PFSK-1 (cell line): ENCODE measurements around the gene TFF2.

Experiments
- POLR2AphosphoS5 ChIP-seq: IDR thresholded peaks from 2 replicates; pipeline ENCODE4 v1.6.1; 2012; ENCODE audit warnings: low read depth, mild to moderate bottlenecking, control low read depth, low read length, moderate library complexity
- TF ChIP-seq, protein P1 (sequence below), 2 experiments: IDR thresholded peaks; 2 replicates each; pipeline versions ENCODE4 v1.6.1 to v1.8.0; 2011 to 2012; ENCODE audit warnings: low read depth in 2 of 2, low read length in 2 of 2, control low read depth in 1 of 2, inconsistent platforms in 1 of 2, mild to moderate bottlenecking in 1 of 2, moderate library complexity in 1 of 2; ENCODE audit not compliant: insufficient read depth in 1 of 2

DNA sequence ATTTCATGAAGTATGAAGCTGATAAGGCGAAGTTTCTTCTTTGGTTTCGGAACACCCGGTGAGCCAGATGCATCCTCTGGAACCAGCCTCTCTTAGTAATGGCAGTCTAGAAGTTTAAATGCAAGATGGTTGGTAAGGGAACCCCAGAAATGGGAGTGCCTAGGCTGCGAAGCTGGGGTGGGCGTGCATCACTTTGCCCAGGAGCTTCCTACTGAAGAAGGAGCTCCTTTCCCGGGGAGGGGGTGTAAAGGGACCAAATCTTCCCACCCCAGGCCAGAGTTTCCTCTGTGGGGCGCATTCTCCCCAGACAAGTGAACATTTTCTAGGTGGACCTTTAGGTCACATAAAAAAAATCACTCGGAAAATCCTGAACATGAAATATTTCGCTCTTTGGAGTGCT lies 4.4 kb downstream of the TFF2 start:
- TF ChIP-seq POLR2AphosphoS5, result no peak
- TF ChIP-seq, protein P1, sequence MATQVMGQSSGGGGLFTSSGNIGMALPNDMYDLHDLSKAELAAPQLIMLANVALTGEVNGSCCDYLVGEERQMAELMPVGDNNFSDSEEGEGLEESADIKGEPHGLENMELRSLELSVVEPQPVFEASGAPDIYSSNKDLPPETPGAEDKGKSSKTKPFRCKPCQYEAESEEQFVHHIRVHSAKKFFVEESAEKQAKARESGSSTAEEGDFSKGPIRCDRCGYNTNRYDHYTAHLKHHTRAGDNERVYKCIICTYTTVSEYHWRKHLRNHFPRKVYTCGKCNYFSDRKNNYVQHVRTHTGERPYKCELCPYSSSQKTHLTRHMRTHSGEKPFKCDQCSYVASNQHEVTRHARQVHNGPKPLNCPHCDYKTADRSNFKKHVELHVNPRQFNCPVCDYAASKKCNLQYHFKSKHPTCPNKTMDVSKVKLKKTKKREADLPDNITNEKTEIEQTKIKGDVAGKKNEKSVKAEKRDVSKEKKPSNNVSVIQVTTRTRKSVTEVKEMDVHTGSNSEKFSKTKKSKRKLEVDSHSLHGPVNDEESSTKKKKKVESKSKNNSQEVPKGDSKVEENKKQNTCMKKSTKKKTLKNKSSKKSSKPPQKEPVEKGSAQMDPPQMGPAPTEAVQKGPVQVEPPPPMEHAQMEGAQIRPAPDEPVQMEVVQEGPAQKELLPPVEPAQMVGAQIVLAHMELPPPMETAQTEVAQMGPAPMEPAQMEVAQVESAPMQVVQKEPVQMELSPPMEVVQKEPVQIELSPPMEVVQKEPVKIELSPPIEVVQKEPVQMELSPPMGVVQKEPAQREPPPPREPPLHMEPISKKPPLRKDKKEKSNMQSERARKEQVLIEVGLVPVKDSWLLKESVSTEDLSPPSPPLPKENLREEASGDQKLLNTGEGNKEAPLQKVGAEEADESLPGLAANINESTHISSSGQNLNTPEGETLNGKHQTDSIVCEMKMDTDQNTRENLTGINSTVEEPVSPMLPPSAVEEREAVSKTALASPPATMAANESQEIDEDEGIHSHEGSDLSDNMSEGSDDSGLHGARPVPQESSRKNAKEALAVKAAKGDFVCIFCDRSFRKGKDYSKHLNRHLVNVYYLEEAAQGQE (IDR thresholded peaks at IDR 0.05; ENCODE audit: insufficient read depth in 1 of 2, low read depth in 2 of 2, low read length in 2 of 2), result no peak
